ENCODE data around the gene GJC2.
A peak's percentile ranks its signal among the peaks of the same experiment; 100 is the strongest.

GJC2 gene

DNA sequence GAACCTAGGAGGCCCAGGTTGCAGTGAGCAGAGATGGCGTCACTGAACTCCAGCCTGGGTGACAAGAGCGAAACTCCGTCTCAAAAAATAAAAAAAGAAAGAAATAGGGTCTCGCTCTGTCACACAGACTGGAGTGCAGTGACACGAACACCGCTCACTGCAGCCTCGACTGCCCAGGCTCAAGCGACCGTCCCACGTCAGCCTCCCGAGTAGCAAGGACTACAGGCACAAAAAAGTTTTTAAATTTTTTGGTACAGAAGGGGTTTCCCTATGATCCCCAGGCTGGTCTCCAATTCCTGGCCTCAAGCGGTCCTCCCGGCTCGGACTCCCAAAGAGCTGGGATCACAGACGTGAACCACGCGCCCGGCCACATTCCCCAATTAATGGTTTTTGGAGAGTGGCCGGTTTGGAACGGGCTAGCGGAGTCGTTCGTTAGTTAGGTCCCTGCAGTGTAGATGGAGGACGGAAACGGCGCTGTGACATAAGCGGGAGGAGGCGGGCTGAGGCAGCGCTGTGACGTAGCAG, 10.3 kb upstream of the GJC2 start:
- TF ChIP-seq, protein P1, sequence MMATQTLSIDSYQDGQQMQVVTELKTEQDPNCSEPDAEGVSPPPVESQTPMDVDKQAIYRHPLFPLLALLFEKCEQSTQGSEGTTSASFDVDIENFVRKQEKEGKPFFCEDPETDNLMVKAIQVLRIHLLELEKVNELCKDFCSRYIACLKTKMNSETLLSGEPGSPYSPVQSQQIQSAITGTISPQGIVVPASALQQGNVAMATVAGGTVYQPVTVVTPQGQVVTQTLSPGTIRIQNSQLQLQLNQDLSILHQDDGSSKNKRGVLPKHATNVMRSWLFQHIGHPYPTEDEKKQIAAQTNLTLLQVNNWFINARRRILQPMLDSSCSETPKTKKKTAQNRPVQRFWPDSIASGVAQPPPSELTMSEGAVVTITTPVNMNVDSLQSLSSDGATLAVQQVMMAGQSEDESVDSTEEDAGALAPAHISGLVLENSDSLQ (IDR thresholded peaks at IDR 0.05): no peak
- peak; percentile 86; the same call in 1 of the 2 replicates for TF ChIP-seq TARDBP (IDR thresholded peaks at IDR 0.05)
- ChIA-PET POLR2A (interaction anchor here (1.5 to 2.8 kb wide), 4 partner anchors 14 to 27 kb away, joined by 3 to 8 read pairs (median 8); no protein-coding TSS in a partner anchor), CTCF (no interaction called here)
- DNase-seq (ENCODE audit: extremely low spot score): no peak

DNA sequence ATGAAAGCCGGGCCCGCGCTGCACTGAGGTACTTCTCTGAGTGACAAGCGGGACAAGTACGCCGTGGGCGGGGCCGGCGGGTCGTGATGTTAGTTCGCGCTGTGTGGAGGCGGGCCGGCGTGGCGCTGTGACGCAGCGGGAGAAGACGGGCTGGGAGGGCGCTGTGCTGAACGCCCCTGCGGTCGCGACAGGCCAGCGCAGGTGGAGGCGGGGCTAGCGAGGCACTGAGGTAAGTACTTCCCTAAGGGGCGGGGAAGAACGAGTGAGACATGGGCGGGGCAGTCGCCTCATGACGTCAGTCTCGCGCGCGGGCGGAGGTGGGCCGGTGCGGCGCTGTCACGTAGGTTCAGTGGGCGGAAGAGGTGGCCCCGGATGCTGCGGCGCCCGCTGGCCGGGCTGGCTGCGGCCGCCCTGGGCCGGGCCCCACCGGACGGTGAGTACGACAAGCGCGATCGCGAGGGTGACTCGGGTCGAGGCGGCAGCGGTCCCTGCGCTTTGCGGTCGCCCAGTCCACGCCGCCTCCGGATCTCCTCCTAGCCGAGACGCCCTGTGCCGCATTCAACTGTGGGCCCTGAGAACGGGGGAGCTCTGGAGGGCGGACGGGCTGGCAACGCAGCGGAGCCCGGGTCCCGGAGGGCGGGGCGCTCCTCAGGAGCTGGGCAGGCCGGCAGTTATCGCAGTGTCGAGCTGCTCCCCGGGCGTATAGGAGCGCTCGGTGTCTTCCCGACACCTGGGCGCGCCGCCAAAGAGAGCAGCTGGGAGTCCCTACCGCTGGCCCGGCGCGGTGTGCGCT, 9.6 kb upstream of the GJC2 start, which contains the start of gene GUK1:
GUK1 (plus strand) TSS at position 349 of the 793 bp plus-strand sequence; CDS start at position 373, 24 bp downstream.
- ChIA-PET CTCF (interaction anchor here (1.0 kb wide), 1 partner anchor 13 kb away, joined by 5 read pairs; no protein-coding TSS in a partner anchor), POLR2A (interaction anchor here (0.6 to 2.8 kb wide), 13 partner anchors 9 to 405 kb away, joined by 3 to 8 read pairs (median 4); partner anchors contain the start of genes JMJD4 and SNAP47)
- TF ChIP-seq L3MBTL2 (conservative IDR thresholded peaks at IDR 0.05) (no peak), NFRKB (IDR thresholded peaks at IDR 0.05) (no peak), FOXM1 (IDR thresholded peaks at IDR 0.05; ENCODE audit: borderline replicate concordance) (no peak), HDGF (IDR thresholded peaks at IDR 0.05; ENCODE audit: borderline replicate concordance) (peak; percentile 100), FOXK2 (IDR thresholded peaks at IDR 0.05) (no peak), FOXA1 (IDR thresholded peaks at IDR 0.05) (no peak), ZNF384 (IDR thresholded peaks at IDR 0.05) (no peak), ELF4 (IDR thresholded peaks at IDR 0.05) (no peak), ARNT (IDR thresholded peaks at IDR 0.05) (peak; percentile 84; the same call in 1 of the 2 replicates), SP1 (IDR thresholded peaks at IDR 0.05) (no peak), SUZ12 (IDR thresholded peaks at IDR 0.05) (no peak)
- TF ChIP-seq, protein P1 (IDR thresholded peaks at IDR 0.05): peak; percentile 99
- DNase-seq (ENCODE audit: extremely low spot score): peak; percentile 100

DNA sequence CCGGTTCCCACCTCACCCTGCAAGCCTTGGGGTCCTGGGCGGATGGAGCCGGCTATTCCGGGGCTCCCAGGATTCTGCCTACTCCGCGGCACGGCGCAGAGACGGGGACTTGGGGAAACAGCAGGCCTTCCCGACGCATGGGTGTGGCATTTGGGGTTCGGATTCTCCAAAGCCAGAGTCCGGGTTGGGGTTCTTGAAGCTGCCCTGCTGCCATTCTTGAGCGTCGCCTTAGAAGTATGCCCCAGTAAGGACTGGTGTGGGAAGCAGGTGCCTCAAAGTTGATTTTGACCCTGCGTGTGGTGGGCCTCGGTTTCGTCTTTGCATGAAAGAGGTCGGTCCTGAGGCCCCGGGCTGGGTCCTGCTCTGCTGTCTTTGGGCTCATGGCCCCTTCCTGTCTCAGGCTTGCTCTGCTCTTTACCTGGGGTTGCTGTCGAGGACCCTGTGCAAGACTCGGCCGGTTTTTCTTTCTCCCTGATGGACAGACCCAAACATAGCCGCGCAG, 9.0 kb upstream of the GJC2 start:
- POLR2A ChIA-PET: interaction anchor here (0.6 to 2.8 kb wide), 14 partner anchors 8 to 406 kb away, joined by 3 to 8 read pairs (median 4); partner anchors contain the start of genes JMJD4 and SNAP47
- DNase-seq (ENCODE audit: extremely low spot score): no peak
- TF ChIP-seq L3MBTL2 (conservative IDR thresholded peaks at IDR 0.05) (no peak), SP1 (IDR thresholded peaks at IDR 0.05) (no peak), BHLHE40 (IDR thresholded peaks at IDR 0.05; ENCODE audit: borderline replicate concordance) (no peak), ELF4 (IDR thresholded peaks at IDR 0.05) (no peak), ZNF384 (IDR thresholded peaks at IDR 0.05) (no peak), FOXA1 (IDR thresholded peaks at IDR 0.05) (no peak), SUZ12 (IDR thresholded peaks at IDR 0.05) (no peak), FOXK2 (IDR thresholded peaks at IDR 0.05) (no peak), FOXM1 (IDR thresholded peaks at IDR 0.05; ENCODE audit: borderline replicate concordance) (no peak), NFRKB (IDR thresholded peaks at IDR 0.05) (no peak), HDGF (IDR thresholded peaks at IDR 0.05; ENCODE audit: borderline replicate concordance) (no peak), LEF1 (IDR thresholded peaks at IDR 0.05; ENCODE audit: borderline replicate concordance) (no peak), CTBP1 (IDR thresholded peaks at IDR 0.05; ENCODE audit: borderline replicate concordance) (no peak), ARNT (IDR thresholded peaks at IDR 0.05) (no peak), TARDBP (IDR thresholded peaks at IDR 0.05) (no peak)
- TF ChIP-seq, protein P1 (IDR thresholded peaks at IDR 0.05): no peak
- CTCF ChIA-PET: interaction anchor here (1.0 kb wide), 1 partner anchor 13 kb away, joined by 5 read pairs; no protein-coding TSS in a partner anchor

DNA sequence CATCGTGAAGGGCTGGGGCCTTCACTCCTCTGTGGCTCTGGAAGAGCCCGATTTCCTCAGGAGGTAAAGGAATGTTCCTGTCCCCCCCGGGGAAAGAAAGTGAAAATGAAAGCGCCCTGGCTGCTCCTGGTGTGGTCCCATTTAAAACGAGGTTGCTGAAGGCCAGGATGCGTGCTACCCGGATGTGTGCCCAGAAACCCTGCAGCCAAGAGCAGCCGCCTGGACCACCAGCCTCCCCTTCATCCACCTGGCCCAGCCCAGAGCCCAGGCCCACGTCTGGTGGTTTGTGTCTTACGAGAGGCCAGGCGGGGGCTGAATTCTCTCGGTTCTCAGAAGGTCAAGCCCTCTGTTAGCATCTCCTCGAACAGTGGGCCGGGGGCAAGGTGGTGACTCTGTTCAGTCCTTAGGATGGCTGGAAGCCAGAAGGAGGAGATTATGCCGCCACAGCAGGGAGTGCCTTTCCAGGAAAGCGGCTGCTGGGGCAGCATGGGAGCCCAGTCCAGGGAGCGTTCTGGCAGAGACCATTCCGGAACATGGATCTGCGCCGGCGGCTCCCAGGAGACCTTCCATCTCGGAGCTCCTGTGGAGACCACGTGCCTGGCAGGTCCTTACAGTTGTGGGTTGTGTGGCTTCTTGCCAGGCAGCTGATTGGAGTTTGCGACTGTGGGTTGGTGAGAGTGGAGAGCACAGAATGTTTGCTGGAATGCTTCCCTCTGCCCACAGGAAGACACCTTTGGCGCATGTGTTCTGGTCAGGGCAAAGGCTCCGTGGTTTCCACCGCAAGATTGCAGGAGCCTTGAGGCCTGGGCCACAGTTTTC, 8.3 kb upstream of the GJC2 start:
- no peak for TF ChIP-seq SUZ12 (IDR thresholded peaks at IDR 0.05)
- TF ChIP-seq CTBP1 (IDR thresholded peaks at IDR 0.05; ENCODE audit: borderline replicate concordance): no peak
- TF ChIP-seq BHLHE40 (IDR thresholded peaks at IDR 0.05; ENCODE audit: borderline replicate concordance): no peak
- no peak for TF ChIP-seq HDGF (IDR thresholded peaks at IDR 0.05; ENCODE audit: borderline replicate concordance)
- no peak for TF ChIP-seq FOXK2 (IDR thresholded peaks at IDR 0.05)
- no peak for TF ChIP-seq LEF1 (IDR thresholded peaks at IDR 0.05; ENCODE audit: borderline replicate concordance)
- TF ChIP-seq, protein P1 (IDR thresholded peaks at IDR 0.05): no peak
- TF ChIP-seq NFRKB (IDR thresholded peaks at IDR 0.05): no peak
- TF ChIP-seq SP1 (IDR thresholded peaks at IDR 0.05): no peak
- no peak for TF ChIP-seq TARDBP (IDR thresholded peaks at IDR 0.05)
- no peak for TF ChIP-seq FOXM1 (IDR thresholded peaks at IDR 0.05; ENCODE audit: borderline replicate concordance)
- TF ChIP-seq FOXA1 (IDR thresholded peaks at IDR 0.05): no peak
- TF ChIP-seq ELF4 (IDR thresholded peaks at IDR 0.05): no peak
- no peak for TF ChIP-seq ZNF384 (IDR thresholded peaks at IDR 0.05)
- TF ChIP-seq L3MBTL2 (conservative IDR thresholded peaks at IDR 0.05): no peak
- TF ChIP-seq ARNT (IDR thresholded peaks at IDR 0.05): no peak
- ChIA-PET CTCF (interaction anchor here (1.9 kb wide), 1 partner anchor 11 kb away, joined by 5 read pairs; no protein-coding TSS in a partner anchor), POLR2A (interaction anchor here (1.0 to 2.8 kb wide), 3 partner anchors 23 to 406 kb away, joined by 3 to 8 read pairs (median 3); partner anchors contain the start of genes JMJD4 and SNAP47)
- DNase-seq (ENCODE audit: extremely low spot score): no peak

All from HEK293T (cell line).